Hepatocyte (in vitro differentiated cells): ENCODE measurements around the gene HES7.

Source experiments
- EZH2 ChIP-seq: fragments of 200-600 bp; sonication (generic); IDR thresholded peaks from 2 replicates; pipeline ENCODE4 v1.6.1; 2016; ENCODE audit warnings: antibody characterized with exemption, mild to moderate bottlenecking, borderline replicate concordance
- TF ChIP-seq, protein P1 (sequence below): fragments of 200-600 bp; sonication (generic); IDR thresholded peaks from 2 replicates; pipeline ENCODE4 v1.5.1; 2016; ENCODE audit warnings: antibody characterized with exemption, mild to moderate bottlenecking; ENCODE audit not compliant: poor library complexity

DNA sequence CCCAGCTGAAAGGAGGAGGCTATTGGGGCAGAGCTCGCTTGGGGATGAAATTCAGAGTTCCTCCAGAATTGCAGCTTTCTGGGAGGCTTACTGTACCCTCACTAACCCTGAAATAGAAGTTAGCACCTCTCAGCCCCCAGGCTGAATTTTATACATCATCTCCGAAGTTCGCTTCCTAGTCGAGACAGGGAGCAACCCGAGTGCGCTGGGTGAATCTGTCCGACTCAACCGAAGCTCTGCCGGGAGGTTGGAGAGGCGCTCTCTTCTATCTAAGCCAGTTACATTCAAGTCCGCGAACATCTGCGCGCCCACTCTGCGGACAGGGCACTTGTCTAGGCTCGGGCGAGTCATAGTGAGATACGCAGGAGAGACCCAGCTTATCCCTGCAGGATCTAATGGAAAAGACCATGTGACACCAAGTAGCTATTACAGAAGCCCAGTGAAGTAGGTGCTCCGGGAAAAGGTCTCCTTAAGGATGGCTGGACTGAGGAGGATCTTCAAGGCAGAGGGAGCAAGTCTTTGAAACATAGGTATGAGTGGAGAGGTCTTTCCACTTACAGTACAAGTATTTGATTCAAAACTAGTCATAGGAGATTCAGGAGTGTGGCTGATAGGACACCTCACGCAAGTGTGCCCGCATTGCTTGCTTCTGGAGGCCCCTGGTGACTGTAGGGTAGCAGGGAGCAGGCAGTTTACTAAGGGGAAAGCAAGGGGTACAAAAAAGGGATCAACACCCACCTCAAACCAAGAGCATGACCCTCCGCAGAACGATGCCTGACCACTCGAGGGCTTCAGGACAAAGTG lies 646 bp upstream of the HES7 start:
- TF ChIP-seq, protein P1, sequence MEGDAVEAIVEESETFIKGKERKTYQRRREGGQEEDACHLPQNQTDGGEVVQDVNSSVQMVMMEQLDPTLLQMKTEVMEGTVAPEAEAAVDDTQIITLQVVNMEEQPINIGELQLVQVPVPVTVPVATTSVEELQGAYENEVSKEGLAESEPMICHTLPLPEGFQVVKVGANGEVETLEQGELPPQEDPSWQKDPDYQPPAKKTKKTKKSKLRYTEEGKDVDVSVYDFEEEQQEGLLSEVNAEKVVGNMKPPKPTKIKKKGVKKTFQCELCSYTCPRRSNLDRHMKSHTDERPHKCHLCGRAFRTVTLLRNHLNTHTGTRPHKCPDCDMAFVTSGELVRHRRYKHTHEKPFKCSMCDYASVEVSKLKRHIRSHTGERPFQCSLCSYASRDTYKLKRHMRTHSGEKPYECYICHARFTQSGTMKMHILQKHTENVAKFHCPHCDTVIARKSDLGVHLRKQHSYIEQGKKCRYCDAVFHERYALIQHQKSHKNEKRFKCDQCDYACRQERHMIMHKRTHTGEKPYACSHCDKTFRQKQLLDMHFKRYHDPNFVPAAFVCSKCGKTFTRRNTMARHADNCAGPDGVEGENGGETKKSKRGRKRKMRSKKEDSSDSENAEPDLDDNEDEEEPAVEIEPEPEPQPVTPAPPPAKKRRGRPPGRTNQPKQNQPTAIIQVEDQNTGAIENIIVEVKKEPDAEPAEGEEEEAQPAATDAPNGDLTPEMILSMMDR, result no peak
- no peak for TF ChIP-seq EZH2
